Kasumi-1 (cell line): ENCODE results near the gene FOLR2.
A peak's percentile ranks its signal among the peaks of the same experiment; 100 is the strongest.

ENCODE experiments used
- DNase-seq, 2 experiments: peaks; one replicate each; lab custom pipeline; 2025; lab: John Stamatoyannopoulos, UW

FOLR2 gene

DNA sequence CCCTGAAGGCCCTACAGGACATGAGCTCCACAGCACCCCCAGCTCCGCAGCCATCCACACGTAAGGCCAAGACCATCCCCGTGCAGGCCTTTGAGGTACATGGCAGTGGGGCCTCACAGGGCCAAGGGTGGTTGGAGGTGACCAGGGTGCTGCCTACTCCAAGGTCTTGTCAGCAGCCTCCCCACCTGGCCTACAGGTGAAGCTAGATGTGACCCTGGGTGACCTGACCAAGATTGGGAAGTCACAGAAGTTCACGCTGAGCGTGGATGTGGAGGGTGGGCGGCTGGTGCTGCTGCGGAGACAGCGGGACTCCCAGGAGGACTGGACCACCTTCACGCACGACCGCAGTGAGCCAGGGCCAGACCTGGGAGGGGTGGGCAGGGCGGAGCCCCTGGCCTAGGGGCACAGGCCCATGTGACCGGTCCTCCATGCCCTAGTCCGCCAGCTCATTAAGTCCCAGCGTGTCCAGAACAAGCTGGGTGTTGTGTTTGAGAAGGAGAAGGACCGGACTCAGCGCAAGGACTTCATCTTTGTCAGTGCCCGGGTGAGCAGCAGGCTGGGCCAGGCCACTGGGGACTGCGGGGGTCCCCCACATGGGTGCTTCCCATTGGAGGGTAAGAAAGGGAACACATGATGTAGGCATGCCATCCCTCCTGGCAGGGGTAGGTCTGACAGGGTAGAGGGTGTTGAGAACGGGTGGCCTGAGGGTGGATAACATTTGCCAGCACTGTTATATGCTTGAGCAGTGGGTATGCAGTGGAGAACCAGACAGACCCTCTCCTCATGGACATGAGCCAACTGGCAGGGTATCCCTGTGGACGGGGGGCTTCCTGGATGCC is 13.6 kb downstream of the FOLR2 start:
- no peak for DNase-seq

DNA sequence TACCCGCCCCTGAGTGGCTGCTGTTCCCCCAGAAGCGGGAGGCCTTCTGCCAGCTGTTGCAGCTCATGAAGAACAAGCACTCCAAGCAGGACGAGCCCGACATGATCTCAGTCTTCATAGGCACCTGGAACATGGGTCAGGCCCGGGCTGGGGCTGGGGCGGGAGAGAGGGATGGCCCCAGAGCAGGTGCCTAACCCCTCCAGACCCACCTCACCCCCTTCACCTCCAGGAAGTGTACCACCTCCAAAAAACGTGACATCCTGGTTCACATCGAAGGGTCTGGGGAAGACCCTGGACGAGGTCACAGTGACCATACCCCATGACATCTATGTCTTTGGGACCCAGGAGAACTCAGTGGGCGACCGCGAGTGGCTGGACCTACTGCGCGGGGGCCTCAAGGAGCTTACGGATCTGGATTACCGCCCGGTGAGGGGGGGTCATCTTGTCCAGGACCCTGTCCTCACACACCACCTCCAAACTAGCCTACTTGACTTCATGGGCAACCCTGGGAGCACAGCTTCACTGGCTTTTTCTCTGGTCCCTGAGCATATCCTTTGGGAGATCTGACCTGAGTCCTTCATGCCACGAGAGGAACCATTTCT is 14.3 kb downstream of the FOLR2 start:
- no peak for DNase-seq

DNA sequence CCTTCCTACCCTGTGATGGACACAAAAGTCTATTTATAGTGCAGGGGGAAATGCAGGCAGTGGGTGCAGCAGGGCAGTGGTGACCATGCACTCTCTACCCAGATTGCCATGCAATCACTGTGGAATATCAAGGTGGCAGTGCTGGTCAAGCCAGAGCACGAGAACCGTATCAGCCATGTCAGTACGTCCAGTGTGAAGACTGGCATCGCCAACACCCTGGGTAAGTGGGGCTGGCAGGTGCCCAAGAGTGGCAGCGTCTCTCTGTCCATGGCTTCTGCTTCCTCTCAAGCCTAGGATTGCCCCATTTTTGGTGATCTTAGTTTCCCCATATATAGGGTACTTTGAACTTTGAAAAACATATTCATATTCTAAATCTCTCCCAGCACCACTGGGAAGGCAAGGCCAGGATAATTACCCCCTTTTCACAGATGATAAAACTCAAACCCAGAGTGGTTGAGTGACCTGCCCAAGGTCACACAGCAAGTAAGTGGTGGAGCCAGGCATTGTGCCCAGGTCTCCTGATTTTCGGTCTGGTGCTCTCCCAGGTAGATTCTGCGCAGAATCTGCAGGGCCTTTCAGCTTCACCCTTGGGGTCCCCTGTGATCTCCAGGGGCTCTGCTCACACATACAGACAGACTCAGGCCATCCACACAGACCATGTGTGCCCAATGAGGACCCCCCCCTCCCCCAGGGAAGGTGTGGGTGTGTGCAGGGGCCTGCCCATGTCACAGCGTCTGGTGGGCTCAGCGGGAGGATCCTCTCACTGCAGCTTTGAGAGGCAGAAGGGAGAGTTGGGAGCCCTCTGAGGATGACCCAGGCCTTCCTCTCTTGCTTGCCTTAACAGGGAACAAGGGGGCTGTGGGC is 15.0 kb downstream of the FOLR2 start:
- DNase-seq = no peak

DNA sequence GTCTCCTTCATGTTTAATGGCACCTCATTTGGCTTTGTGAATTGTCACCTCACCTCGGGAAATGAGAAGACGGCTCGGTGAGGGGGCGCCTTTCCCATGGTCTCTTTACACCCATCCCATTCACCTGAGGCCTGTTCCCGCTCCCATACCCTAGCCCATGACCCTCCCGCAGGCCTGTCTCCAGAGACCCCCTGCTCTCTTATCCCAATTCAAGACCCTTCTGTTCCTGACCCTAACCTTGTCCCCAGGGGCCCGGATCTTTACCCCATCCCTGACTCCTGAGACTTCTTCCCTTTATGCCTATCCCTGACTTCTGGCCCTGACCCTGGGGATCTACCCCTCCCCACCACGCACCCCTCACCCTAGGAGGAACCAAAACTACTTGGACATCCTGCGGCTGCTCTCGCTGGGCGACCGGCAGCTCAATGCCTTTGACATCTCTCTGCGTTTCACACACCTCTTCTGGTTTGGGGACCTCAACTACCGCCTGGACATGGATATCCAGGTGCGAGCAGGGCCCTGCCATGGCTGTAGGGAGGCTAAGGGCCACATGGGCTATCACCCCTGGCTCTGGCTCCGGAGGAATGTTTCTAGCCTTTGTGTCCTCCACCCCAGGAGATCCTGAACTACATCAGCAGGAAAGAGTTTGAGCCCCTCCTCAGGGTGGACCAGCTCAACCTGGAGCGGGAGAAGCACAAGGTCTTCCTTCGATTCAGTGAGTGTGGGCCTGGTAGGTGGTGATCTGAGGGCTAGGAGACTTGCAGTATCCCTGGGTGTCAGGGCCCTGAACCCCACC is 15.9 kb downstream of the FOLR2 start:
- DNase-seq = no peak

DNA sequence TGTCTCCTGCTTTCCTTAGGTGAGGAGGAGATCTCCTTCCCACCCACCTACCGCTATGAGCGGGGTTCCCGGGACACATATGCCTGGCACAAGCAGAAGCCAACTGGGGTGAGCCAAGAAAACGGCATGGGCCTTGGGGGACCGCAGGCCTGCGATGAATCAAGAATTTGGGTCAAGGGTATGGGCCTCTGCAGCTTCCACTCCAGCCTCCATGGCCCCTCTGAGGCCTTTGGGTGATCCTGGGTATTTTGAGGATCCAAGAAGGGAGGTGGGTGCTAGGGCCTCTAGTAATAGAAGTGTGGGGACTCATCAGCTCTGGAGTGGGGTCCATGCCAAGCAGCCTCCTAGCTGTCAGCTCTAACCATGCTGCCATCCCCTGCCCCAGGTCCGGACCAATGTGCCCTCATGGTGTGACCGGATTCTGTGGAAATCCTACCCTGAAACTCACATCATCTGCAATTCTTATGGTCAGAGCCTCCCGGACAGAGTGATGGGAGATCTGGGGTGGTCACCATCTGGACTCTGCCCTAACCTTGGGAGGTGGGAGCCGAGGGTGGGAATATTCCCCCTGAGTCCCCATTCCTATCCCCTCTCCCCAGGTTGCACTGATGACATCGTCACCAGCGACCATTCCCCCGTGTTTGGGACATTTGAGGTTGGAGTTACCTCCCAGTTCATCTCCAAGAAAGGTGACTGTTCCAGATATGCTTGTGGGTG is 16.6 kb downstream of the FOLR2 start:
- DNase-seq = no peak

DNA sequence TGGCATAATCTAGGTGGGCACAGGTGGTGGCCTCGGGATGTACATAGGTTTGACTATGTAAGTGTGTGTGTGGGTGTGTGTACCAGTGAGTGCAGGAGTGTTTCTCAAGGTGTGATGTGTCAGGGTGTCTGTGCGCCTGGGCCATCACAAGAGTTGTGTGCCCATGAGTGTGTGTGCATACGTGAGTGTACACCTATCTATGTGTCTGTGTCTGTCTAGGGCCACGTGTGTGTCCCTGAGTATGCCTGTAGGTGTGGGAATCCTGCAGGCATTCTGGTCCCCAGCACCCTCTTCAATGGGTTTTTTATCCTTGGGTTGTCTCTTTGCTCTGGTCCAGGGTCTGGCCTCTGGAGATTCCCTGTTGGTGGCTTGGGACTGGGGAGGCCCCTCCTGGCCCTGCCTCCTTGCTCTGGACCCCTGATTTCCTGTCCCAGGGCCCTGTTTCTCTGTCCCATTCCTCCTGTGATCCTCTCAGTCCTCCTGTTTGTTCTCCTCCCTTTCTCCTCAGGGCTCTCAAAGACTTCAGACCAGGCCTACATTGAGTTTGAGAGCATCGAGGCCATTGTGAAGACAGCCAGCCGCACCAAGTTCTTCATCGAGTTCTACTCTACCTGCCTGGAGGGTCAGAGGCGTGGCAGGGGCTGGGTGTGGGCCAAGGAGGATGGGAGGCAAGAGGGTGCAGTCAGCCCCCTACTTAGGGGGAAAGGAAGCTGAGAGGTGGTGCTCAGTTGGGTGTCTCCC is 17.3 kb downstream of the FOLR2 start:
- DNase-seq = no peak

DNA sequence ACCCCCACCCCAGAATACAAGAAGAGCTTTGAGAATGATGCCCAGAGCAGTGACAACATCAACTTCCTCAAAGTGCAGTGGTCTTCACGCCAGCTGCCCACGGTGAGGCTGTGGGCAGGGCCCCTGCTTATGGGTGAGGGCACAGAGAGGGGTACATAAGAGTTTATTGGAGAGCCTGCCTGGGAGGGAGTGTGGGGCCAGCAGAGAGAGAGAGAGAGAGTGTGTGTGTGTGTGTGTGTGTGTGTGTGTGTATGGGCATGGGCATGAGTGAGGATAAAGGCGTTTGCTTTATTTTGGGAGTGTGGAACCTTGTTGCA is 17.9 kb downstream of the FOLR2 start:
- no peak for DNase-seq

DNA sequence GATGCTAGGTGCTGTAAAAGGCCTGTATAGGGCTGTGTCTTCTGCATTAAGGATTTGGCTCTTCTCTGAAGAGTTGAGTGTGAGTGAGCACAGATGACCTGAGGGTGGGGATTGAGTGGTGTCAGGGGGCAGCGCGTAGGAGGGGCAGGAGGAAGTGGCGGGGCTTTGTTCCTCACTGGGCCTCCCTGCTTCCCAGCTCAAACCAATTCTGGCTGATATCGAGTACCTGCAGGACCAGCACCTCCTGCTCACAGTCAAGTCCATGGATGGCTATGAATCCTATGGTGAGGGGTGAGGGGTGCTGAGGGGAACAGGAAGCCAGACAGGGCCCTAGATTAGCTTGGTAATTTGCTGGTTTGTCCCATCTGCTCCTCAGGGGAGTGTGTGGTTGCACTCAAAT is 18.3 kb downstream of the FOLR2 start:
- DNase-seq = no peak

DNA sequence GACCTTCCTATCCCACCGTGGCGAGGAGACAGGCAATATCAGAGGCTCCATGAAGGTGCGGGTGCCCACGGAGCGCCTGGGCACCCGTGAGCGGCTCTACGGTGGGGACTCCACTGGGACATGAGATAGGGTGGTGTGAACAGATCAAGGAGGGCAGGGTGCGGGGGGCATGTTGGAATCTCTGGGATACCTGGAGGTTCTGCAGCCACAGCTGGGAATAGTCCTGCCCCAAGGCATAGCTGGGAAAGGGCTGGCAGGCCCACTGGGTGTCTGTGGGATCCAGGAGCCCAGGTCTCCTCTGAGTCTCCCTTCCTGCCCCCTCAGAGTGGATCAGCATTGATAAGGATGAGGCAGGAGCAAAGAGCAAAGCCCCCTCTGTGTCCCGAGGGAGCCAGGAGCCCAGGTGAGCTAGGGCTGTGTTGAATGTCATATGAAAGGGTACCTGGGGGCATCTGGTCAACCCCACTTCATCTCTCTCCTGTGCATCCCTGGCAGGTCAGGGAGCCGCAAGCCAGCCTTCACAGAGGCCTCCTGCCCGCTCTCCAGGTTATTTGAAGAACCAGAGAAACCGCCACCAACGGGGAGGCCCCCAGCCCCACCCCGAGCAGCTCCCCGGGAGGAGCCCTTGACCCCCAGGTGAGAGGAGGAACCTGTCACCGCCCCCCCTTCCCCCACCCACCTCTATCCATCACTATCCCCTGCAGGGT is 18.9 kb downstream of the FOLR2 start:
- no peak for DNase-seq

DNA sequence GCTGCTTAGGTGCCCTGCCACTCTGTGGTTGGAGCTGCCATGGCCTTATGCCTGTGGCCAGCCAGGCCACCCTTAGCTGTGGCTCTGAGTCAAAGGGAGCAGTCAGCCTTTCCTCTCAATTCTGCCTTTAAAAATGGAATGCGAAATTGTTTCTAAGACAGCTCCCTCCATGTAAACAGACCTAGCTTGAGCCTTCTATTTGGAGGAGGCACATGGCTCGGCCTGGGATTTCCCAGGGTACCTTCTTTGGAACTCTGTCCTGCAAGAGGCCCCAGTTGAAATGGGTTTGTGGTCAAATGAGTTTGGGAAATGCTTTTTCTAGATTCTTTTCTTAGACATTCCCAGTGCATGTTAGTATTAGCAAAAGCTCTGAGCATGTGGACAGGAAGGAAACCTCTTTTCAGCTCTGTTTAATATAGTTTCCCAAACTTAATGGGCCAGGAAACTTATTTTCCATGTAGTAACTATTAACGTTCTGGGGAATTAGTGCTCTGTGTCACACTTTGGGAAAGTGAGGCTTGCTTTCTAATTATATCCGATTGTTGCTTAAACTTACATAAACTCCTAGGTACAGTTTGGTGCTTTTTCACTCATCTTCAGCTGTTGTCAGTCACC is 19.6 kb downstream of the FOLR2 start:
- DNase-seq = no peak

DNA sequence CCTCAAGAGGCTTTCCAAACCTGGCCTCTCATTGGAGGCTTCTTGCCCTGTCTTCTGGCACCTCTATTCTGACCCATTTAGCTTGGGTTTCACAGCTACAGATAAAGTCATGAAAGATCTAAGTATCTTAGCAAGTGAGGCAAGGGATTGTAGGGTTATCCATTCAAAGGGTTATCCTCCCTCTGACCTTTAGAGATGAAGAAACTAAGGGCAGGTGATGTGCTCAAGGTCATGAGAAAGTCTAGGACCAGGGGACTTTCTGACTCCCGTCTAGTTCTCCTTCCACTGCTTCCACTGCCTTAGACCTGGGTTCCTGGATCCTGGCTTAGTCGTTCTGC is 20.1 kb downstream of the FOLR2 start:
- DNase-seq = no peak

DNA sequence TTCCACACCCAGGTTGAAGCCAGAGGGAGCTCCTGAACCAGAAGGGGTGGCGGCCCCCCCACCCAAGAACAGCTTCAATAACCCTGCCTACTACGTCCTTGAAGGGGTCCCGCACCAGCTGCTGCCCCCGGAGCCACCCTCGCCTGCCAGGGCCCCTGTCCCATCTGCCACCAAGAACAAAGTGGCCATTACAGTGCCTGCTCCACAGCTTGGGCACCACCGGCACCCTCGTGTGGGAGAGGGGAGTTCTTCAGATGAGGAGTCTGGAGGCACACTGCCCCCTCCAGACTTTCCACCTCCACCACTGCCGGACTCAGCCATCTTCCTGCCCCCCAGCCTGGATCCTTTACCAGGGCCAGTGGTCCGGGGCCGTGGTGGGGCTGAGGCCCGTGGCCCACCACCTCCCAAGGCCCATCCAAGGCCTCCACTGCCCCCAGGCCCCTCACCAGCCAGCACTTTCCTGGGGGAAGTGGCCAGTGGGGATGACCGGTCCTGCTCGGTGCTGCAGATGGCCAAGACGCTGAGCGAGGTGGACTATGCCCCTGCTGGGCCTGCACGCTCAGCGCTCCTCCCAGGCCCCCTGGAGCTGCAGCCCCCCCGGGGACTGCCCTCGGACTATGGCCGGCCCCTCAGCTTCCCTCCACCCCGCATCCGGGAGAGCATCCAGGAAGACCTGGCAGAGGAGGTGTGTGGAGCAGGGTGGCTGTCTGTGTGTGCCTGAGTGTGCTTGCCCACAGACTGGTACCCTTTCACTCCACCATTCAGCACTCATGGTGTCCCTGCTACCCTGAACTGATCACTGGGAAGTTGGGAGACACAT is 20.7 kb downstream of the FOLR2 start:
- no peak for DNase-seq

DNA sequence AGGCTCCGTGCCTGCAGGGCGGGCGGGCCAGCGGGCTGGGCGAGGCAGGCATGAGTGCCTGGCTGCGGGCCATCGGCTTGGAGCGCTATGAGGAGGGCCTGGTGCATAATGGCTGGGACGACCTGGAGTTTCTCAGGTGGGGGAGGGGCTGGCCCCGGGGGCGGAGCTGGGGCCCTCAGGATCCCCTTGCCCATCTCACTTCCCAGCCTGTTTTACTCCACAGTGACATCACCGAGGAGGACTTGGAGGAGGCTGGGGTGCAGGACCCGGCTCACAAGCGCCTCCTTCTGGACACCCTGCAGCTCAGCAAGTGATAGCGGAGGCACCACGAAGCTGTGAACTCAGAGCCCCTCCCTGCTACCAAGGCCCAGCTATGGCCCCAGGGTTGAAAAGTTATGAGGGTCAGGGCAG is 21.5 kb downstream of the FOLR2 start:
- DNase-seq = peak; percentile 66 to 73

DNA sequence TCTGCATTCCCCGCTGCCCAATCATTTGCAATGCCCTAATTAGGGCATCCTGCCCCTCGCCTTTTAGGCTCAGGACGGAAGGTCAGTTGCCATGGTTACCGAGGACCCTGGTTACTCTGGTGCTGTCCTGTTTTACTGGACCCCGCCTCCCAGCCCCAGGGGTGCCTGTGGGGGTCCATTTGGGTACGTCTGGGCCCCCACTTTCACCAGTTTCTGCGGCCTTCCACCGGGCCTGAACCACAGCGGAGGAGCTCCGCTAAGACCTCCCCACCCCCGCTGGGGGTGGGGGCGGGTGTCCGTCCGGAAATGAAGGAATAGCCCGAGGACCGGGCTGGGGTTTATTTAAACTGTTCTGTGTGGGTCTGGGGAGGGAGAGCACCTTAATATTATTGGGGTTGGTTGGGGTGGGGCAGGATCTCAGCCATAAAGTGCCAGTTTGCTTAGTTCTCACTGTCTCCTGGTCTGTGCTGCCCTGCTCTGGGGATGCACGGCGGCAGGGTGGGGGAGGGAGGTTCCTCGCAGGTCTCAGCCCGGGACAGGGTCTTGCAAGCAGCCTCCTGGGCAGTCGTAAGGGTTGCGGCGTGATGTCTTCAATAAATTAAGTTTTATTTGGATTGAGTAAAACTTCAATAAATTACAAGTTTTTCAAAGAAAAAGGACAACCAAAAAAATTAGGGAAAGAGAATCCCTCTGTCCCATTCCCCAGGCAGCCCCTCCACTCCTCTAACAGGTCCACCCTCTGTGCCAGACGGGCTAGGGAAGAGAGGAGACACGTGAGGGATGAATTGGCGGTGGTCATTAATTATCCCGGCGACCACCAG is 22.1 kb downstream of the FOLR2 start:
- DNase-seq = no peak

DNA sequence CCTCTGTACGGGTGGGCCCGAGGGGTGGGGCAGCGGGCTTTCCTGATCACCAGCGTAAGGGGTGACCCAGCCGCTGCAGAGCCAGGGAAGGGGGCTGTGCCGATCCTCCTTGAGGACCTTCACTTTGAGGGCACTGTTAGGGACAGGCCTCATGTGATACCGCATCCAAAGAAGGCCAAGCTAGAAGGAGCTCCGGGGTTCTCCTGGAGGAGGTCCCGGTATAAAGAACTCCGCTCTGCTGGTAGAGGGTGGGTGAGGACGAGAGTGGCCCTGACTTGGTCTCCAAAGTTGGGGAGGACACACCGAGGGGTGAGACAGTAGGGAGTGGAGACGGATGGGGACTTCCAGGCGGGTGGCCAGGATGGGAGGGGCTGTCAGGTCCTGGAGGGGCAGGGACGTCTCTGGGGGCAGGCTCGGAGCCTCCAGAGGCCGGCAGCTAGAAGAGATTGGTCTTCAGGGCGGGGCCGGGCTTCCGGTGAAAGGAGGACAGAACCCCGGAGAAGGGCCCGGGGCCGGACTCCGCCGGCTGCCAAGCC is 22.8 kb downstream of the FOLR2 start:
- no peak for DNase-seq

DNA sequence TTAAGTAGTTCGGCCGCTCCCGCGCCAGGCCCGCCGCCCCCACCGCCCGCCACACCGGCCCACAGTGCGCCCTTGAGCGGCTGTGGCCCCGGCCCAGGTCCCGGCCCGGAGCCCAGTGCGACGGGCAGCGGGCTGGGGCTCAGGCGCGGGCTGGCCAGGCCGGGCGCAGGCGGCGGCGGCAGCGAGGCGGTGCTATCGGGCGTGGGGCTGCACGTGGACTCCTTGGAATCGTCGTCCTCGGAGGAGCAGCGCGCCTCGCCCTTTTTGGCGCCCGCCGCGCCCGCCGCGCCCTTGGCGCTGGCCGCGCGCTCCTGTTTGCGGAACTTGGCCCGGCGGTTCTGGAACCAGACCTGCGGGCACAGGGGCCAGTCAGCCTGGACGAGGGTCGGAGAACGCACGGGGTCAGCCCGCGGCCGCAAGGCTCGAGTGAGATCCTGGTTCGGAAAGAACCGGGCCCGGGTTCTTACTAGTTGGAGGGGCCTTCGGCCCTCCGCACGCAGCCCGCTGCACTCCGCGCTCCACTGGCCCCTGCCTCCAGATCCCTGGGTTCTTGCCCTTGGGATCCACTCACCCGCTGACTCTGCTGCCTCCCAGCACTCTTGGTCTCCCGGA is 23.4 kb downstream of the FOLR2 start:
- no peak for DNase-seq
